ENCODE data around the gene MIAT.

Gene MIAT

DNA sequence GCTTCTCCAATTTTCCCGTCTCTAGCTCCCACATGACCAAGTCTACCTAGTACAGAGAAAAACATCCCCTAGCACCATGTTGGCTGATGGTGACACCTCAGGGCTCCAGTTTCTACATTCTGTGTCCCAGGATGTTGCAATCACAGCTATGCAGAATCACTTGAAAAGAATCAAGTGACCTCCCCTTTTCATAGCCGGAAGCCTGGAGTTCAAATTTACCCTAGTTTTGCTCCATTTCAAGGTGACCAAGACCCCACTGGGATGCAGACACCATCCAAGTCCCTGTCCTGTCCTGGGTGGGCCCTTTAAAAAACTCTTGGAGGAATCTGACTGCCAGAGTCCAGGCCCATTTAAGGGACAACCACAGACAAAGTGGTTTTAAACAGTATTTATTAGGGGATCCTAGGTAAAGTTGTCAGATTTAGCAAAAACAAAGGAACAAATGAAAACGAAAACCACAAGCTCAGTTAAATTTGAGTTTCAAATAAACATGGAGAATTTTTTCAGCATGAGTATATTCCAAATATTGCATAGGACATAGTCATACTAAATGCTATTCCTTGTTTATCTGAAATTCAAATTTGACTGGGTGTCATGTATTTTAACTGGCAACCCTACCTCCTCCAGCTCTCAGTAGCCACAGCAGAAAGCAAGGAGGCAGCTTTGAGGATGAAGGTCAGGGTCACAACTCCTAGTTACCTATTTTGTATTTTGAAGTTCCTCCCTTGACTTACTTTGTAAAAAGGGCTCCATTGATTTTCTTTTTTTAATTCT, 52.4 kb downstream of the MIAT start:
- ChIA-PET CTCF (interaction anchor here (1.7 to 2.1 kb wide), 3 partner anchors 8 to 36 kb away, joined by 4 to 6 read pairs (median 5); no protein-coding TSS in a partner anchor), POLR2A (no interaction called here)
- TF ChIP-seq, protein P1, sequence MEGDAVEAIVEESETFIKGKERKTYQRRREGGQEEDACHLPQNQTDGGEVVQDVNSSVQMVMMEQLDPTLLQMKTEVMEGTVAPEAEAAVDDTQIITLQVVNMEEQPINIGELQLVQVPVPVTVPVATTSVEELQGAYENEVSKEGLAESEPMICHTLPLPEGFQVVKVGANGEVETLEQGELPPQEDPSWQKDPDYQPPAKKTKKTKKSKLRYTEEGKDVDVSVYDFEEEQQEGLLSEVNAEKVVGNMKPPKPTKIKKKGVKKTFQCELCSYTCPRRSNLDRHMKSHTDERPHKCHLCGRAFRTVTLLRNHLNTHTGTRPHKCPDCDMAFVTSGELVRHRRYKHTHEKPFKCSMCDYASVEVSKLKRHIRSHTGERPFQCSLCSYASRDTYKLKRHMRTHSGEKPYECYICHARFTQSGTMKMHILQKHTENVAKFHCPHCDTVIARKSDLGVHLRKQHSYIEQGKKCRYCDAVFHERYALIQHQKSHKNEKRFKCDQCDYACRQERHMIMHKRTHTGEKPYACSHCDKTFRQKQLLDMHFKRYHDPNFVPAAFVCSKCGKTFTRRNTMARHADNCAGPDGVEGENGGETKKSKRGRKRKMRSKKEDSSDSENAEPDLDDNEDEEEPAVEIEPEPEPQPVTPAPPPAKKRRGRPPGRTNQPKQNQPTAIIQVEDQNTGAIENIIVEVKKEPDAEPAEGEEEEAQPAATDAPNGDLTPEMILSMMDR (IDR thresholded peaks at IDR 0.05; ENCODE audit: insufficient read depth, low read length, missing control alignments), result no peak
- H3K4me3 ChIP-seq (ENCODE audit: low read depth, low read length), result no peak overlapping the region
- peak; percentile 17 for DNase-seq (ENCODE audit: low read depth, low spot score)

DNA sequence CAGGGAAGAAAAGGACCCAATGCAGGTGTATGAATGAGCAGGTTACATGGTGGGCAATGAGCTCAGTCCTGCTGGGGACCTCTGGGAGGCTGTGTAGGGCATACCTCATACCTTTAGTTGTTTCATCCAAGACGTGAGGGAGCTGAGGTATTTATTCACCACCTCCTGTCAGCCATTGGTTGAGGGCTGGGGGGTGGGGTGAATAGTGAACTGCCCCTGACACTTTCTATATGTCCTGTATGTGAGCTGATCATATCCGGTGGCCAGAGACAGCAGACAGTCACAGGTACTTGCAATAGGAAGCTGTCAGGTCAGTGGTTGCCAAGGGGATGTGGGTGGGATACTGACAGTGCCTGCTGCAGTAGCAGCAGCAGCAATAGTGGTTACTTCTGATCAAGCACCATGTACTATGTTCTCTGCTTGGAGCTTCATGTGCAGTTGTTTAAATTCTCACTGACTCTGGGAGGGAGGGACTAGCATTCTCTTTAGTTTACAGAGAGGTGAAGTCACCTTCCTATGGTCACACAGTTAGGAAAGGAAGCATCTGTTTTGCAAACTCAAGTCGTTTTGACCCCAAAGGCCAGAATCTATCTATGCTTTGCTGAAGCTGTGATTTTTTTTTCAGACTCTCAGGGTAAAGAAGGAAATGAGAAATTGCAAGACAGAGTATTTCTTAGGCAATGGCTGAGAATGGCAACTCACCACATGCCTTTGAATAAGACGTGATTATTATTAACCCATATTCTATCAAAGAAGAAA, 54.0 kb downstream of the MIAT start:
- ChIA-PET CTCF (interaction anchor here (0.9 to 3.4 kb wide), 2 partner anchors 29 to 38 kb away, joined by 3 to 12 read pairs; no protein-coding TSS in a partner anchor), POLR2A (interaction anchor here (0.6 kb wide), 1 partner anchor 1273 kb away, joined by 3 read pairs; no protein-coding TSS in a partner anchor)
- no peak for DNase-seq (ENCODE audit: low read depth, low spot score)
- TF ChIP-seq, protein P1 (IDR thresholded peaks at IDR 0.05; ENCODE audit: insufficient read depth, low read length, missing control alignments), result no peak
- no peak overlapping the region for H3K4me3 ChIP-seq (ENCODE audit: low read depth, low read length)

DNA sequence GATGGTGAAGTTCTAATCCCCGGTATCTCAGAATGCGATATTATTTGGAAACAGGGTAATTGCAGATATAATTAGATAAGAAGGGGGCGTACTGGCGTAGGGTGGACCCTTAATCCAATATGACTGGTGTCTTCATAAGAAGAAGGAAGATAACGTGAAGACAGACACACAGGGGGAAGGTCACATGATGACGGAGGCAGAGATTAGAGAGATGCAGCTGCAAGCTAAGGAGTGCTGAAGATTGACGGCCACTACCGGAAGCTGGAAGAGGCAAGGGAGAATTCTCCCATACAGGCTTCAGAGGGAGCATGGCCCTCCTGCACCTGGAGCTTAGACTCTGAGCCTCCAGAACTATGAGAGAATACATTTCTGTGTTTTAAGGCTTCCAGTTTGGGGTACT, 54.8 kb downstream of the MIAT start:
- ChIA-PET POLR2A (no interaction called here), CTCF (interaction anchor here (3.4 kb wide), 1 partner anchor 39 kb away, joined by 12 read pairs; no protein-coding TSS in a partner anchor)
- TF ChIP-seq, protein P1 (IDR thresholded peaks at IDR 0.05; ENCODE audit: insufficient read depth, low read length, missing control alignments), result no peak
- no peak for DNase-seq (ENCODE audit: low read depth, low spot score)
- H3K4me3 ChIP-seq (ENCODE audit: low read depth, low read length), result no peak overlapping the region

DNA sequence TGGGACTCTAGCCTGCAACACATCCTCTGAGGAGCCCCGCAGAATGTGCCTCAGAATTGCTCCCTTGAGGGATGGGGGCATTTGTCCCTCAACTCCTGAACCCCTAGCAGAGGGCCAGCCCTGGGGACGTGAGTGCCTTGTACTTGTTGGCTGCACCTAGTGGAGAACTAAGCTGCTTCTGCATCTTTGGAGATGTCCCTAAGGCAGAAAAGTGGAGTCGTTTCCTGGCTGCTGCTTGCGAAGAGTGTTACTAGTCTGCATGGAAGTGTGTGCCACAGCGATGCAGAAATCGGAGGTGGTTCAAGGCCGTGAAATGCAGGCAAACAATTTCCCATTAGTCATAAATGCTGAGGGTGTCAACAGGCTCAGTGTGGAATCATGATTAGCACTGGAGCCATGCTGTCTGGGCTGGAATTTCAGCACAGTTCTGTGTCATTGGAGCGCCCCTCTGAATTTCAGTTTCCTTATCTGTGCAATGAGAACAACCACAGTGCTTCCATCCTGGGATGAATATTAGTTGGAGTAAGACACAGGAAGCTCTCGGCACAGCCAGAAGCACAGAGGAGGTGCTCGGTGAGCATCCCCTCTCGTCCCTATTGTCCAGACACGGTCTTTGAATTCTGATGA, 56.5 kb downstream of the MIAT start:
- TF ChIP-seq, protein P1 (IDR thresholded peaks at IDR 0.05; ENCODE audit: insufficient read depth, low read length, missing control alignments), result no peak
- peak; percentile 36 for DNase-seq (ENCODE audit: low read depth, low spot score)
- ChIA-PET CTCF (interaction anchor here (1.1 to 3.4 kb wide), 5 partner anchors 10 to 43 kb away, joined by 3 to 12 read pairs (median 5); no protein-coding TSS in a partner anchor), POLR2A (no interaction called here)
- H3K4me3 ChIP-seq (ENCODE audit: low read depth, low read length), result peak overlapping the region; percentile 21; the same call in 1 of the 2 replicates

DNA sequence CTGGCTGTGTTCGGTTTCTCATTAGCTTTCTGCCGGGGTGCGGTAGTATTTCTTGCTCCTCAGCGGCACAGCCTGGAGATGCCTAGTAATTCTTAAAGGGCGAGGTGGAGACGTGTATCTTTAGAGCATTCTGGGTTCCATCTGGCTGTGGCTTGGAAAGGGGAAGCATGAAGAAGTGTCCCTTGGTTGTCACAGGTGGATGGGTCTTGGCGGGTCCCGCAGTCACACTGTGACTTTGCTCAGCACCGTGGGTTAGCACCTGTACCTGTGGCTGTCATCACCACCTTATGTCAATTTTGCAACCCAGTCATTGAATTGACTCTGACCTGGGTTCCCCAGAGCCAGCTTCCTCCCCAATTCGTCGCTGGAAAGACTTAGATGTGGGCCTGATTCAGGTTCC, 57.6 kb downstream of the MIAT start:
- TF ChIP-seq, protein P1 (IDR thresholded peaks at IDR 0.05; ENCODE audit: insufficient read depth, low read length, missing control alignments), result no peak
- ChIA-PET CTCF (interaction anchor here (1.1 to 2.3 kb wide), 3 partner anchors 11 to 36 kb away, joined by 4 to 10 read pairs (median 5); no protein-coding TSS in a partner anchor), POLR2A (no interaction called here)
- no peak overlapping the region for H3K4me3 ChIP-seq (ENCODE audit: low read depth, low read length)
- no peak for DNase-seq (ENCODE audit: low read depth, low spot score)
